ENCODE measurements around the gene DDX28.

The DDX28 gene, protein sequence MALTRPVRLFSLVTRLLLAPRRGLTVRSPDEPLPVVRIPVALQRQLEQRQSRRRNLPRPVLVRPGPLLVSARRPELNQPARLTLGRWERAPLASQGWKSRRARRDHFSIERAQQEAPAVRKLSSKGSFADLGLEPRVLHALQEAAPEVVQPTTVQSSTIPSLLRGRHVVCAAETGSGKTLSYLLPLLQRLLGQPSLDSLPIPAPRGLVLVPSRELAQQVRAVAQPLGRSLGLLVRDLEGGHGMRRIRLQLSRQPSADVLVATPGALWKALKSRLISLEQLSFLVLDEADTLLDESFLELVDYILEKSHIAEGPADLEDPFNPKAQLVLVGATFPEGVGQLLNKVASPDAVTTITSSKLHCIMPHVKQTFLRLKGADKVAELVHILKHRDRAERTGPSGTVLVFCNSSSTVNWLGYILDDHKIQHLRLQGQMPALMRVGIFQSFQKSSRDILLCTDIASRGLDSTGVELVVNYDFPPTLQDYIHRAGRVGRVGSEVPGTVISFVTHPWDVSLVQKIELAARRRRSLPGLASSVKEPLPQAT

DNA sequence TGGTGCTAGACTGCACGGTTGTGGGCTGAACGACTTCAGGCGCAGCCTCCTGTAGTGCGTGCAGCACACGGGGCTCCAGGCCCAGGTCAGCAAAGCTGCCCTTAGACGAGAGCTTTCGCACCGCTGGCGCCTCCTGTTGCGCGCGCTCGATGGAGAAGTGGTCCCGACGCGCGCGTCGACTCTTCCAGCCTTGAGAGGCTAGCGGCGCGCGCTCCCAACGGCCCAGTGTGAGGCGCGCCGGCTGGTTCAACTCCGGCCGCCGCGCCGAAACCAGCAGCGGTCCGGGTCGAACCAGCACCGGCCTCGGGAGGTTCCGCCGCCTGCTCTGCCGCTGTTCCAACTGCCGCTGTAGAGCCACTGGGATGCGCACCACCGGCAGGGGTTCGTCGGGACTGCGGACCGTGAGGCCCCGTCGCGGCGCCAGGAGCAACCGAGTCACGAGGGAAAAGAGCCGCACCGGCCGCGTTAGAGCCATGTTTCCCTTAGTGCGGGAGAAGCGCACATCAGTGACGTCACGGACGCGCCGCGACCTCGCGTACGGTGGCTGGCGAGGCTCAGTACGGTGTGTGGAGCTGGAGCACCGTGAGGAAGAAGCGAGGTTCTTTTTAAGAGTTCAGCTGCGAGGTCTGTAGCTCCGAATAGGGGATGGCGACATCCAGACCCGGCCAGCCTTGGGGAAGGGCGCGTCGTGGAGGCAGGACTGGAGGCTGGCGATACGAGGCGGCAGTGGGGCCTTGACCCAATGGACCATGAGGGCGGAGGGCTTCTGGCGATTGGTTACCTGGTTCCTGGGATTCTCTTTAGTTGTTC lies at the start of gene DDX28, which contains the start of gene DUS2:
Gene DDX28 (minus strand): TSS at position 505 of the 810 bp plus-strand sequence. CDS start 30 bp downstream, at position 475.
Gene DUS2 (plus strand): TSS at position 557 of the 810 bp plus-strand sequence. CDS start 14,740 bp downstream, outside the sequence.
- DNase-seq (ENCODE audit: low spot score) = peak; percentile 93
- TF ChIP-seq, protein P1, sequence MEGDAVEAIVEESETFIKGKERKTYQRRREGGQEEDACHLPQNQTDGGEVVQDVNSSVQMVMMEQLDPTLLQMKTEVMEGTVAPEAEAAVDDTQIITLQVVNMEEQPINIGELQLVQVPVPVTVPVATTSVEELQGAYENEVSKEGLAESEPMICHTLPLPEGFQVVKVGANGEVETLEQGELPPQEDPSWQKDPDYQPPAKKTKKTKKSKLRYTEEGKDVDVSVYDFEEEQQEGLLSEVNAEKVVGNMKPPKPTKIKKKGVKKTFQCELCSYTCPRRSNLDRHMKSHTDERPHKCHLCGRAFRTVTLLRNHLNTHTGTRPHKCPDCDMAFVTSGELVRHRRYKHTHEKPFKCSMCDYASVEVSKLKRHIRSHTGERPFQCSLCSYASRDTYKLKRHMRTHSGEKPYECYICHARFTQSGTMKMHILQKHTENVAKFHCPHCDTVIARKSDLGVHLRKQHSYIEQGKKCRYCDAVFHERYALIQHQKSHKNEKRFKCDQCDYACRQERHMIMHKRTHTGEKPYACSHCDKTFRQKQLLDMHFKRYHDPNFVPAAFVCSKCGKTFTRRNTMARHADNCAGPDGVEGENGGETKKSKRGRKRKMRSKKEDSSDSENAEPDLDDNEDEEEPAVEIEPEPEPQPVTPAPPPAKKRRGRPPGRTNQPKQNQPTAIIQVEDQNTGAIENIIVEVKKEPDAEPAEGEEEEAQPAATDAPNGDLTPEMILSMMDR (IDR thresholded peaks at IDR 0.05; ENCODE audit: extremely low read depth, missing control alignments) = no peak

DNA sequence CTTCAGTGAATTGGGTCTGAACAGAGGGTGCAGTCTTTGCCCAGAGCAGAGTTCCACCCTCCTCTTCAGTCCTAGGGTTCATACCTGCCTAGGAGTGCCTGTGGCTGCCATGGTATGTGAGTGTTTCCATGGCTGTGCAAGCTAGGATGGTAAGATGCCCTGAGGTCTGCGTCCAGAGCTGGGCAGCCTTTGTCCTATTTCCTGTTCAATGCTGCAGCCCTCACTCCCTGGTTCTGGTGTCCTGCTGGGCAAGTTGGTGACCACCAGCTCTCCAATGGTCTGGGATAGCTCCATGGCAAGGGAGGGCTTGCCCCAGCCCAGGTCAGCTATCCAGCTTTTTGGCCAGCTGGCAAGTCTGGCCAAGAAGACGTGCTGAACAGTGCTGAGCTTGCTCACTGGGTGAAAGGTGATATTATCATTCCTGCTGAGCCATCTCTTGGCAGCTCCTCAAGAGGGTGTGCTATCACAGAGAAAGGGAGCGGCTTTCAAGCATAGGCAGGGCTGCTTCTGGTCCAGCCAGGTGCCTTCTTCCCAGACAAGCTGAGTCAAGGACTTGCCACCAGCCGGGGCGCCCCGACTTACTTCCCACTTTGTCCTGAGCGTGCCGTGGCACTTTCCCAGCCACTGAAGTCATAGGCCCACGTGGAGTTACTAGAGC lies 49.1 kb upstream of the DDX28 start:
- DNase-seq (ENCODE audit: low spot score) = no peak
- TF ChIP-seq, protein P1 (IDR thresholded peaks at IDR 0.05; ENCODE audit: extremely low read depth, missing control alignments) = no peak

DNA sequence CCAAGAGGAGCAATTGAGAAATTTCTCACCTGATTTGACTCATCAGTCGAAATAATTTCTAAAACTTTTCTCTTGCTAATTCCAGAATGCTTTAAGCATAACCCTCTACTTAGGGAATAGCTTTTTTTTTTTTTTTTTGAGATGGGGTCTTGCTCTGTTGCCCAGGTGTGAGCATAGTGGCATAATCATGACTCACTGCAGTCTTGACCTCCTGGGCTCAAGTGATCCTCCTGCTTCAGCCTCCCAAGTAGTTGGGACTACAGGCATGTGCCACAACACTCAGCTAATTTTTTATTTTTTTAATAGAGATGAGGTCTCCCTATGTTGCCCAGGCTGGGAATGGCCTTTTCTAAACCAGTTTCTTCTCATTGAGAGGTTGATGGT lies 48.5 kb upstream of the DDX28 start:
- DNase-seq (ENCODE audit: low spot score) = no peak
- TF ChIP-seq, protein P1 (IDR thresholded peaks at IDR 0.05; ENCODE audit: extremely low read depth, missing control alignments) = no peak

- peak; percentile 54 for DNase-seq (ENCODE audit: low spot score)
- TF ChIP-seq, protein P1 (IDR thresholded peaks at IDR 0.05; ENCODE audit: extremely low read depth, missing control alignments) = no peak
These were observed 47.9 kb upstream of the DDX28 start for GRCh38 chr16:68070806-68071517.

- DNase-seq (ENCODE audit: low spot score) = peak; percentile 42
- TF ChIP-seq, protein P1 (IDR thresholded peaks at IDR 0.05; ENCODE audit: extremely low read depth, missing control alignments) = no peak
These were observed 47.3 kb upstream of the DDX28 start for GRCh38 chr16:68070249-68070730.

DNA sequence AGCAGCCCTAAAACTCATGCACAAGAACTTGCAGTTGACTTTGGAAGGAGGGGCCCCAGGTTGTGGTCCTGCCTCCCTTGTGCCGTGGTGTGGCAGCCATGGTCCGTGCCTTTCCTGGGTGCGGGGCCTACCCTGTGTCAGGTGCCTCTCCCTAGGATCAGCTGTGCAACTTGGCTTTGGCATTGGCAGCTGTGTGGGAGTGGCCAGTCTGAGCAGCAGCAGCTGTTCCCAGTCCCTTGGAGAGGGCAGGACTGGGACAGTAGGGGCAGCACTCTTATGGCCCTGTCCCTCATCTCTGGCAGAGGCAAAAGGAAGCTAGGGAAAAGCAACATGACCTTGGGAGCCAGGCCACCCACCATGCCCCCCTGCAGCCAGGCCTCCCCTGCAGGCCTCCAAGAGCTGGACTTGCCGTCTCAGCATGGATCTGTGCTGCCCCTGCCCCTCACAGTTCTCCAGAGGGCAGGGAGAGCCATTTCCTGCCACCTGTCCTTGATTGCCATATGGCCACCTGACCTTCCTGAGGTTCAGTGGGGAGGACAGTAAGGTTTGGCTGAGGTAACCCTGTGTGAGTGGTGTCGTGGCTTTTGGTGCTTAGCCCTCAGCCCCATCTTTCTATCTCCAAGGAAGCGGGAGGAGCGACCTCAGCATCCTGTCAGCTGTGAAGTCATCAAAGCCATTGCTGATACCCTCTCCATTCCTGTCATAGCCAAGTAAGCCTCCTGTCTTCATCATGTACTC lies 46.6 kb upstream of the DDX28 start:
- DNase-seq (ENCODE audit: low spot score) = no peak
- TF ChIP-seq, protein P1 (IDR thresholded peaks at IDR 0.05; ENCODE audit: extremely low read depth, missing control alignments) = no peak
